COLO668 (cell line): ENCODE measurements around the gene ELL.

ENCODE experiments used
- DNase-seq: peaks from one replicate; lab custom pipeline; 2025; ENCODE audit not compliant: unreplicated experiment; lab: John Stamatoyannopoulos, UW

ELL gene

DNA sequence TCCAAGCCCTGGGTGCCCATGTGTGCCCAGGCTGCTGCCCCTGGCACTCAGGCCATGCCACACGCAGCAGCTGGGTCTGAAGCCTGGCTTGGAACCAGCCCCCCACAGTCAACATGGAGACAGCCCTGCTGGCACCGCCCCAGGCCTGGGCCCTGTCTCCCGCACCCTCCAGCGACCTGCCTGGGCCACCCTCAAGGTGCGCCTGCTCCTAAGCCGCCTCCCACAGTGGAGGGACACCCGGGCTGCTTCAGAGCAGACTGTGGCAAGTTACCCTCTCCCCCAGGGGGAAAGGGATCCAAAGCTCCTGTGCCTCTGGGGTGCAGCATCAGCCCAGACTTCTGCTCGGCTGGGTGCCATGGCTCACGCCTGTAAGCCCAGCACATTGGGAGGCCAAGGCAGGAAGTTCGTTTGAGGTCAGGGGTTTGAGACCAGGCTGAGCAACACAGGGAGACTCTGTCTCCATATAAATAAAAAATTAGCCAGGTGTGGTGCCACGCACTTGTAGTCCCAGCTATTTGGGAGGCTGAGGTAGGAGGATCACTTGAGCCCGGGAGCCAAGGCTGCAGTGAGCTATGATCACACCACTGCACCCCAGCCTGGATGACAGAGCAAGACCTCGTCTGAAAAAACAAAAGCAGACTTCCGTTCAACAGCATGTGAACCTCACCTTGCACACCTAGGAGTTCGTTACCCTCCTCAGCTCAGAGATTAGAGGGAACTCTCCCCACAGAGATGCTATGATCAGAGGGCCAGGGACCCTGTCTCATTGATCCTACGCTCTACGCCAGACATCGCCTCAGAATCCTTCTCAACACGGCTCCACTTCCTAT is 15.6 kb downstream of the ELL start:
- no peak for DNase-seq

DNA sequence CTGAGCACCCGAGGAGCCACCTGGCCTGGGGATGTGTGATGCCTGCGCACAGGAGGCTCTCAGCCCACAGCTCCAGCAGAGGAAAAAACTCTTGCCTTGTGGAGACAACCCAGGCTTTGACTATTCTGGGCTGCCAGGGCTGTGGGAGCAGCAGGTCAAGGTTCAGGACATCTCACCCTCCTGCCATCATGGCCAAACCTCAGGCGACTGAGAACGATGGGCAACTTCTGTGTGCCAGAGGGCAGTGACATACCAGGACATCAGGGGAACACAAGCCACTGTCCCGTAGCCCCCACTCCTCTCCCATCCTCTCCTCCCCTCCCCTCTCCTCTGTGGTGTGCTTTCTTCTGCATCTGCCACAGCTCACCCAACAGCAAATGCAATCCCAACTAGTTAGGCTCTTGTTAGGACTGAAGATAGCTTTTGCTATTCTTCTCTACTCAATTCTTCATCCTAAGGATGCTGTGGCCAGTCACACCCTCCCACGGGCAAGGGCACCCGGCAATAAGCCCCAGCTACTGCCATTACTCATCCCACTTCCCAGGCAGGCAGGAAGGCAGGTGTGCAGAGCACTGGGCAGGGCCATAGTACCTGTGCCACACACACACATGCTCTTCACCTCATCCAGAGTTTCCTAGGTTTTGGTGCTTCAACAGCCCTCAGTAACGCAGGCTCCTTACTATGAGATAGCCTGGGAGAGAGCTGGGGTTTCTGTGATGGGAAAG is 16.8 kb downstream of the ELL start:
- DNase-seq = peak; percentile 68

GRCh38 chr19:18503971-18504885 is 17.6 kb downstream of the ELL start:
- DNase-seq = peak; percentile 91

DNA sequence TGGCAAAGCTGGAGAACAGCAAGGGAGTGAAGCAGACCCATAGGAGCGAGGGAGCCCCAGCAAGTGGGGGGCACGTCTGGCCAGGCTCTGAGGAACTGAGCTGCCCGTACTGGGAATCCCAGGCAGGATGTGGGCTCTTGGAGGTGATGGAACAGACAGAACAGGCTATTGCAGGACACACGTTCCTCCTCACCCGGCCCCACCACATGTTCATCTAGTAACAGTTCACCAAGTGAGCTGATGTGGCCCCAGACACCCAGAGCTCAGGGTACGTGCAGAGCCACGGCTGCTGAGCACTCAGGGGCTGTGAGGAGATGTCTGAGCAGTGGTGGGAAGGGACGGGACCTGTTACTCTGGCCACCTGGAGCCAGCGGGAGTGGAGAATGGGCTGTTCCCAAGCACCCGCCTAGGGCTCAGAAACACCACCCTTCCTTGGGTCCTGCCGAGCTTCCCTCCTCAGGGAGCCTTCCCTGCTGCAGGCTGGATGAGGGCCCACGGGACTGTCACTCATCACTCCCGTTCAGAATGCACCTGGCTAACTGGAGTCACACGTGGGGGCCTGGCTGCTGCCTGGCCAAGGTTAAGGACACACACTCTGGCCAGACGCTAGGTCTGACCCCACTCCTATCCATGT is 18.4 kb downstream of the ELL start:
- no peak for DNase-seq

- peak; percentile 50 for DNase-seq
Measured at GRCh38 chr19:18502638-18503294, 19.1 kb downstream of the ELL start.

GRCh38 chr19:18502246-18502637 is 19.6 kb downstream of the ELL start:
- DNase-seq = peak; percentile 50

DNA sequence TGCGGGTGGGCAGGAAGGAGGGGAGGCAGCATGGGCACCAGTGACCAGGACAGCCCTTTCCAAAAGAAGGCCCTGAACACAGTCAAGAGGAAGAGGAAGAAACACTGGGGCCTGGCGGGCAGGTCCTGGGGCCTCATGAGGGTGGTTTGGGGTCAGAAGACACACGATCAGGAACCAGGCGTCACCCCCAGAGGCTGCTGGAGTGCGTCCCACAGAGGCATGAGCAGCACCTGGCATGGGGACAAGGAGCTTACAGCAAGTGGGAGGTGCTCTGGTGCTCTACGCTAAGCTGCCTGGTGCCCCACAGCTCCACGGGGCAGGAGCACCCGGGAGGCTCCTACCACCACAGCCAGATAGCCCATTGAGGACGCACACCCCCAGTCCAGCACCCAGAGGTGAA is 20.0 kb downstream of the ELL start:
- DNase-seq = no peak

- no peak for DNase-seq
Measured at GRCh38 chr19:18501351-18501750, 20.5 kb downstream of the ELL start.

DNA sequence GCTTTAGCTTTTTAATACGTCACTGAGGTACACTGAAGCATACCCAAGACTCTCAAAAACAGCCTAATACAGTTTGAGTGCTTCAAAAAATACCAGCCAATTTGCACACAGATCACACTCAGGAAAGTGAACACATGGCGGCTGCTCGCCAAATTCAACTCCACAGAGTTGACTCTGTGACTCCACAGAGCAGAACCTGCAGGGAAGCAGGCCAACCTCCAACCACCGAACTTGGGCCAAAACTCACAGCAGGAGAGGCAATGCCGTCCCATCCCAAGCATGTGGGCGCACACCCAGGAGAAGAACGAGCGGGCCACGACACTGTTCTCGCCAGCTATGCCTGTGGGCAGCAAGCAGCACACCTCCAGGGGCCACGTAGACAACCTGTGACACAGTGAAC is 21.1 kb downstream of the ELL start:
- DNase-seq = no peak

GRCh38 chr19:18500376-18500775 is 21.5 kb downstream of the ELL start:
- no peak for DNase-seq

DNA sequence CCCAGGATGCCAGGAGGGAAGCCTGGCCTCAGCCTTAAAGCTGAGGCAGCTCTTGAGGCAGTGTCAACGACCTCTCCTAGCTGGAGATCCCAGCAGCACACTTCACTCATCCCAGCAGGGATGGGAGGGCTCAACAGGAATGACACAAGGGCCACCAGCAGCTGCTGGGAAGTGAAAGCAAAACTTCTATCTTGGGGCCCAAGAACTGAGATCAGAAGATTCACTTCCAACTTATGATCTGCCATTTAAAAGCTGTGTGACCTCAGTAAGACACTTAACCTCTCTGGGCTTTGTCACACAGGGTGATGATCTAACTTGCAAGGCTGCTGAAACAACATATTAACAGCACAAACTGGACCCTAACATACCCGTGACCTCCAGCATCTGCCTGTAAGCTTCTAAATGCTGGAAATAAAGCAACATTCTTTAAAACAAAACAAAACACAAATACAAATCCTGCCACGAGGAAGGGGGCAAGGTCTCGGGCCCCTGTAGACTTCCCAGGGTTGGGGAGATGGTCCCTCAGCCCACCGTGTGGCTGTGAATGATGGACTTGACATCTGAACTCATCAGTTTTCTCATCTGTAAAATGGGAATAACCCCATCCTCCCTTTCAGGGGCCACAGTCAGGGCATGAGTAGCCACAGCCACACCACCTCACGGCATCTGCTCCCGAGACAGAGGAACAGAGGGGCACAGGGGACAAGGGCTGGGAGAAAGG is 22.7 kb downstream of the ELL start:
- no peak for DNase-seq

DNA sequence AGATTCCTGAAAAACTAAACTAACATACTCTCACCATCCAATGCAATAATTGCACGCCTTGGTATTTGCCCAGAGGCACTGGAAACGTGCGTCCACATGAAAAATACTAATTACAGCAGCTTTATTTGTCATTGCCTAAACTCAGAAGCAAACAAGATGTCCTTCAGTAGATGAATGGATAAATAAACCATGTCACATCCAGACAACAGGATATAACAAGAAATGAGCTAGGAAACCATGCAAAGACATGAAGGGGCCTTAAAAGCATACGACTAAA is 25.0 kb downstream of the ELL start:
- DNase-seq = no peak

GRCh38 chr19:18496167-18496979 is 25.5 kb downstream of the ELL start:
- peak; percentile 47 for DNase-seq

GRCh38 chr19:18495204-18495911 is 26.5 kb downstream of the ELL start:
- no peak for DNase-seq

GRCh38 chr19:18494267-18494607 is 27.6 kb downstream of the ELL start:
- DNase-seq = no peak

GRCh38 chr19:18493440-18494266 is 28.2 kb downstream of the ELL start:
- no peak for DNase-seq

GRCh38 chr19:18491995-18492953 is 29.6 kb downstream of the ELL start:
- no peak for DNase-seq
